Suprapubic skin (tissue), 4 donors: ENCODE data around the gene PTPRA. TPM values are rescaled to one million over a fixed set of nuclear protein-coding genes. Genes with fewer than 3 reads are reported as not detected.
"Not testable (repeated sequence)": the region's sequence is repeated elsewhere in the genome, so short reads cannot be mapped to it uniquely, and the experiment has no call there.

Experiments
- DNase-seq, 2 donors: peaks; one replicate each; pipeline ENCODE4 v3.0.0-alpha.2; 2019; ENCODE audit warnings: low spot score in 2 of 2
- H3K27ac ChIP-seq: fragments of 200-600 bp; sonication (generic); one replicate; pipeline ENCODE4 v1.5.1; 2019
- H3K27me3 ChIP-seq: fragments of 200-600 bp; sonication (generic); one replicate; pipeline ENCODE4 v1.5.1; 2019
- H3K36me3 ChIP-seq: fragments of 200-600 bp; sonication (generic); one replicate; pipeline ENCODE4 v1.5.1; 2019
- H3K4me1 ChIP-seq: fragments of 200-600 bp; sonication (generic); one replicate; pipeline ENCODE4 v1.5.1; 2019
- H3K4me3 ChIP-seq: fragments of 200-600 bp; sonication (generic); one replicate; pipeline ENCODE4 v1.5.1; 2019; ENCODE audit warnings: mild to moderate bottlenecking
- H3K9me3 ChIP-seq: fragments of 200-600 bp; sonication (generic); one replicate; pipeline ENCODE4 v1.5.1; 2019
- CTCF ChIP-seq, 2 donors: fragments of 200-600 bp in 1 of 2; fragments of 450-650 bp in 1 of 2; sonication (generic) in 1 of 2; IDR thresholded peaks; one replicate each; pipeline ENCODE4 v1.5.1; 2016 to 2019; ENCODE audit warnings: antibody characterized with exemption in 2 of 2, mild to moderate bottlenecking in 1 of 2, moderate library complexity in 1 of 2
- EP300 ChIP-seq: sonication (generic); formaldehyde crosslinking; IDR thresholded peaks from one replicate; pipeline ENCODE4 v1.6.1; 2017; ENCODE audit warnings: antibody characterized with exemption
- POLR2A ChIP-seq, 2 donors: fragments of 450-650 bp; IDR thresholded peaks; one replicate each; pipeline ENCODE4 v1.6.1; 2017; ENCODE audit warnings: antibody characterized with exemption in 2 of 2, mild to moderate bottlenecking in 2 of 2, moderate library complexity in 2 of 2
- POLR2AphosphoS5 ChIP-seq, 3 donors: sonication (generic); formaldehyde crosslinking; IDR thresholded peaks; one replicate each; pipeline ENCODE4 v1.6.1; 2017; ENCODE audit warnings: antibody characterized with exemption in 3 of 3
- WGBS: methylation state at CpG from one replicate; pipeline ENCODE4 v1.1.5; 2018; 5-methylcytosine and 5-hydroxymethylcytosine counted together
- total RNA-seq, 4 donors: library from RNA; depleted of rRNA; stranded (reverse); fragments of >200 nt; gene quantifications; one replicate each; pipeline ENCODE4 v1.1.0, GENCODE V29; 2016

Gene PTPRA
- total RNA-seq, 4 donors from 2014 or later = 47.7 to 83.0 (median 73.4) TPM

GRCh38 chr20:2889797-2890196 lies 16.5 kb downstream of the PTPRA start:
- Histone ChIP-seq H3K36me3 (no peaks in the 10 kb centered on the region), H3K4me1 (peaks cover 18% of the 10 kb centered on the region), H3K9me3 (no peaks in the 10 kb centered on the region), H3K27me3 (no peaks in the 10 kb centered on the region), H3K4me3 (no peak overlapping the region), H3K27ac (no peak overlapping the region)
- 91% methylated on average over 3 of the region's 3 CpGs for WGBS
- DNase-seq = no peak
- TF ChIP-seq CTCF (IDR thresholded peaks at IDR 0.05) = no peak
- TF ChIP-seq POLR2A (IDR thresholded peaks at IDR 0.05) = no peak
- TF ChIP-seq POLR2AphosphoS5 (IDR thresholded peaks at IDR 0.05) = no peak
- TF ChIP-seq EP300 = no peak

- H3K4me3 ChIP-seq = no peak overlapping the region
- TF ChIP-seq POLR2A (IDR thresholded peaks at IDR 0.05) = no peak
- TF ChIP-seq POLR2AphosphoS5 (IDR thresholded peaks at IDR 0.05) = no peak
- no peak for TF ChIP-seq CTCF (IDR thresholded peaks at IDR 0.05)
- TF ChIP-seq EP300 = no peak
- WGBS = 51% methylated on average over 2 of the region's 2 CpGs
Observed at GRCh38 chr20:2890742-2891141, 17.5 kb downstream of the PTPRA start.

GRCh38 chr20:2891343-2891742 lies 18.1 kb downstream of the PTPRA start:
- no peak for DNase-seq
- Histone ChIP-seq H3K36me3 (no peaks in the 10 kb centered on the region), H3K4me3 (no peak overlapping the region), H3K27me3 (no peaks in the 10 kb centered on the region), H3K4me1 (peaks cover 15% of the 10 kb centered on the region), H3K27ac (no peak overlapping the region), H3K9me3 (no peaks in the 10 kb centered on the region)
- 82% methylated on average over 2 of the region's 2 CpGs for WGBS
- TF ChIP-seq POLR2AphosphoS5 (IDR thresholded peaks at IDR 0.05) (no peak), POLR2A (IDR thresholded peaks at IDR 0.05) (no peak), EP300 (no peak), CTCF (IDR thresholded peaks at IDR 0.05) (no peak)

More at GRCh38 chr20:2890742-2891141, 17.5 kb downstream of the PTPRA start:
- Histone ChIP-seq H3K4me1 (peaks cover 15% of the 10 kb centered on the region), H3K36me3 (no peaks in the 10 kb centered on the region), H3K27ac (no peak overlapping the region), H3K9me3 (no peaks in the 10 kb centered on the region), H3K27me3 (no peaks in the 10 kb centered on the region)
- DNase-seq = no peak

- Histone ChIP-seq H3K36me3 (no peaks in the 10 kb centered on the region), H3K9me3 (no peaks in the 10 kb centered on the region), H3K4me3 (no peak overlapping the region), H3K4me1 (peaks cover 15% of the 10 kb centered on the region), H3K27me3 (no peaks in the 10 kb centered on the region), H3K27ac (no peak overlapping the region)
- WGBS = 96% methylated on average over 3 of the region's 3 CpGs
- DNase-seq = no peak
- TF ChIP-seq EP300 (no peak), POLR2A (IDR thresholded peaks at IDR 0.05) (no peak), CTCF (IDR thresholded peaks at IDR 0.05) (no peak), POLR2AphosphoS5 (IDR thresholded peaks at IDR 0.05) (no peak)
Observed at GRCh38 chr20:2892376-2892775, 19.1 kb downstream of the PTPRA start.

- Histone ChIP-seq H3K27ac (no peak overlapping the region), H3K4me3 (no peak overlapping the region), H3K36me3 (no peaks in the 10 kb centered on the region), H3K4me1 (peaks cover 14% of the 10 kb centered on the region), H3K27me3 (no peaks in the 10 kb centered on the region), H3K9me3 (no peaks in the 10 kb centered on the region)
- no peak for DNase-seq
- TF ChIP-seq CTCF (IDR thresholded peaks at IDR 0.05) = no peak
- TF ChIP-seq POLR2AphosphoS5 (IDR thresholded peaks at IDR 0.05) = no peak
- TF ChIP-seq POLR2A (IDR thresholded peaks at IDR 0.05) = no peak
- TF ChIP-seq EP300 = no peak
- WGBS = 88% methylated on average over 2 of the region's 2 CpGs
Observed at GRCh38 chr20:2894221-2894620, 20.9 kb downstream of the PTPRA start.

- 90% methylated on average over 3 of the region's 3 CpGs for WGBS
Observed at GRCh38 chr20:2895154-2895553, 21.9 kb downstream of the PTPRA start.

More at GRCh38 chr20:2895154-2895553, 21.9 kb downstream of the PTPRA start:
- H3K27me3 ChIP-seq, H3K36me3 ChIP-seq, H3K27ac ChIP-seq, H3K4me1 ChIP-seq, H3K9me3 ChIP-seq, DNase-seq, H3K4me3 ChIP-seq: not testable (repeated sequence)
